Fibroblast of skin of right biceps (primary cell): ENCODE measurements around the gene AVPR1B.

Experiments
- DNase-seq: peaks from one replicate; pipeline ENCODE4 v3.0.0-alpha.2; 2013

Gene AVPR1B

GRCh38 chr1:206111271-206111927 is 5.8 kb downstream of the AVPR1B start:
- no peak for DNase-seq

- no peak for DNase-seq
Measured at GRCh38 chr1:206110820-206111219, 6.4 kb downstream of the AVPR1B start.

GRCh38 chr1:206110161-206110560 is 7.0 kb downstream of the AVPR1B start:
- no peak for DNase-seq

- DNase-seq = no peak
Measured at GRCh38 chr1:206109718-206110117, 7.5 kb downstream of the AVPR1B start.

- no peak for DNase-seq
Measured at GRCh38 chr1:206108635-206109034, 8.6 kb downstream of the AVPR1B start.

GRCh38 chr1:206107168-206107544 is 10.0 kb downstream of the AVPR1B start:
- DNase-seq = no peak

GRCh38 chr1:206106328-206107167 is 10.6 kb downstream of the AVPR1B start:
- peak; percentile 82 for DNase-seq

- DNase-seq = no peak
Measured at GRCh38 chr1:206105464-206105995, 11.7 kb downstream of the AVPR1B start.

GRCh38 chr1:206103979-206104378 is 13.2 kb downstream of the AVPR1B start:
- DNase-seq = no peak

GRCh38 chr1:206102292-206102936 is 14.8 kb downstream of the AVPR1B start:
- DNase-seq = no peak

- DNase-seq = no peak
Measured at GRCh38 chr1:206101351-206102045, 15.7 kb downstream of the AVPR1B start.

- no peak for DNase-seq
Measured at GRCh38 chr1:206100226-206100815, 16.9 kb downstream of the AVPR1B start.

- DNase-seq = no peak
Measured at GRCh38 chr1:206098242-206098919, 18.8 kb downstream of the AVPR1B start.

- DNase-seq = no peak
Measured at GRCh38 chr1:206097381-206097780, 19.8 kb downstream of the AVPR1B start.

GRCh38 chr1:206094024-206094423 is 23.2 kb downstream of the AVPR1B start:
- DNase-seq = no peak

GRCh38 chr1:206089341-206089740 is 27.8 kb downstream of the AVPR1B start:
- DNase-seq = no peak

- DNase-seq = no peak
Measured at GRCh38 chr1:206087091-206087490, 30.1 kb downstream of the AVPR1B start.

GRCh38 chr1:206083750-206084149 is 33.4 kb downstream of the AVPR1B start:
- DNase-seq = no peak

- no peak for DNase-seq
Measured at GRCh38 chr1:206082831-206083695, 34.1 kb downstream of the AVPR1B start.

GRCh38 chr1:206081856-206082255 is 35.3 kb downstream of the AVPR1B start:
- DNase-seq = no peak
